Stimulated activated naive CD4-positive, alpha-beta T cell (primary cell): Measurements from ENCODE around the gene PPP6R3.
A peak's percentile ranks its signal among the peaks of the same experiment; 100 is the strongest.
"Not testable (repeated sequence)": the region's sequence is repeated elsewhere in the genome, so short reads cannot be mapped to it uniquely, and the experiment has no call there.

Experiments used
- DNase-seq, 6 experiments: peaks; one replicate each; lab custom pipeline; 2025; lab: John Stamatoyannopoulos, UW

The PPP6R3 gene

DNA sequence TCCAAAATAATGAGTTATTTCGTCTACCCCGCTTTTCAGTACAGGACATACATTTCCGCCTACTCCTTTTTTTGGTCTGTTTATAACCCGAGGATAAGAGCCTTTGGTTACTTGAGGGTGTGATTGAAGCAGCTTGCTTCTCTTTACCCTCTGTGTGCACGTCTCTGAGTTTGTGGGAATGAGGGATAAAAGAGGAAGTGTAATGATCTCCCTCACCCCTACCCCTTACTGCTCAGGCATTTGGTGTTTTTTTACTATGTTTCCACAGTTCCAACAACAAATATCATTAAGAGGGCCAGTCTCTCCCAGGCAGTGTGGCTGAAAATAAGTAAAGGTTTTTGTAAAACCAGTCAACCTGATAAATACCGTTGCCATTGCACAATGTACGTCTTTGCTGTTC is 140.6 kb downstream of the PPP6R3 start:
- no peak for DNase-seq

DNA sequence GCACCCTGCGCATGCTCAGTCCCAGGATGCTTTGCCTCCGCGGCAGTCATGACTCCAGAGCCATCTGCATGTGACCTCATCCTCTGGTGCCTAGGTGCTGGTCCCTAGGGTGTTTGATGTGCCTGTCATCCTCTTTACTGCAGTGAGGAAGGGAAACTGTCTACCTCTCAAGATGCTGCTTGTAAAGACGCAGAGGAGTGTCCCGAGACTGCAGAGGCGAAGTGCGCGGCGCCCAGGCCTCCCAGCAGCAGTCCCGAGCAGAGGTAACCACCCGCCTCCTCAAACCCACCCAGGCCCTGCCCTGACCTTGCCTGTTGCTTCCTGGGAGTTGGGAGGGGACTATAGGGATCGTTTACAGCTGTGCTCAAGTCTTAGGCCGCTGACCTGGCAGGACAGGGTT is 149.2 kb downstream of the PPP6R3 start:
- DNase-seq: no peak

DNA sequence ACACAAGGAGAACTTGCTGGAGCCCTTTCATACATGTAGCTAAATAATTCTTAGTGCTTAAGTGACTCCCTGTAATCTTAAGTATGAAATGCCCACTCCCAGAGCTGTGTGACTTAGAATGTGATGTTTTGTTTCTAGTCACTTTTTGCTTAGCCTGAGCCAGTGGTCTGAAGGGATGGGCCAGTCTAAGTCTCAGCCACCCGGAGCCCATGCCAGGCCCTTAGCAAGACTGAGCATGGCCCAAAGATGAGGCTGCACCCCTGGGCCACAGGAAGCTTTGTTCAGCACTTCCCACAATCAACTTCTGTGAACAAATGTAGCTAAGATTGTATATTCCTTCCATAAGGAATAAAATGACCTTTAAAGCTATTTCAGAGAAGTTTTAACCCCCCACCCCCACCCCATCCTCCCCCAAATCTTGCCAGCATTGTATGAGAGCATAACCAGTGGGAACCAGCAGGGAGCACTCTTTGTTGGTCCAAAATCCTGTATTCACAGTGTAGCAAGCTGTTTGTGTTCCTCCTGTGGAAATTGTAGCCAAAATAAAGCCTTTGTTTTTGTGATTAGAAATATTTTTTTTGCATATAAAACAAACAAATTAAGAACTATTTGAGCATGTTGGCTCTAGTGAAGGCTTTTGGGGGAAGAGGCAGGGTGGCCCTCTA is 150.0 kb downstream of the PPP6R3 start:
- no peak for DNase-seq

DNA sequence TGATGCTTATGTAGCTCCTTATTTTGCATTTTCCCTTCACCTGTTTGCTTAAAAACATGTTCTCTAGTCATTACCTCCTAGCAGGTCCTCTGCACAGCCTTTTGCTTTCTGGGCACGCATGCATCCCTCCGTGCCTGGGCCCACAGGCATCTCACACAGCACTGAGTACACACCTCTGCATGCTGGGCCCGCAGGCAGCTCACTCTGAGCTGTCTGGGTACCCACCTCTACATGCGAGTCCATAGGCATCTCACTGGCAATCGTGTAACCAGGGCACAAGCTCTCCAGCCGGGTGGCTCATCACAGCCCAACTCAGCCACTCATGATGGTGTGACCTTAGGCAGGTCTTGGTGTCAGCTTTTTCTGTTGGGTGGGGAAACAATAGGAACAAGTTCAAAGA is 155.1 kb downstream of the PPP6R3 start:
- DNase-seq: no peak

DNA sequence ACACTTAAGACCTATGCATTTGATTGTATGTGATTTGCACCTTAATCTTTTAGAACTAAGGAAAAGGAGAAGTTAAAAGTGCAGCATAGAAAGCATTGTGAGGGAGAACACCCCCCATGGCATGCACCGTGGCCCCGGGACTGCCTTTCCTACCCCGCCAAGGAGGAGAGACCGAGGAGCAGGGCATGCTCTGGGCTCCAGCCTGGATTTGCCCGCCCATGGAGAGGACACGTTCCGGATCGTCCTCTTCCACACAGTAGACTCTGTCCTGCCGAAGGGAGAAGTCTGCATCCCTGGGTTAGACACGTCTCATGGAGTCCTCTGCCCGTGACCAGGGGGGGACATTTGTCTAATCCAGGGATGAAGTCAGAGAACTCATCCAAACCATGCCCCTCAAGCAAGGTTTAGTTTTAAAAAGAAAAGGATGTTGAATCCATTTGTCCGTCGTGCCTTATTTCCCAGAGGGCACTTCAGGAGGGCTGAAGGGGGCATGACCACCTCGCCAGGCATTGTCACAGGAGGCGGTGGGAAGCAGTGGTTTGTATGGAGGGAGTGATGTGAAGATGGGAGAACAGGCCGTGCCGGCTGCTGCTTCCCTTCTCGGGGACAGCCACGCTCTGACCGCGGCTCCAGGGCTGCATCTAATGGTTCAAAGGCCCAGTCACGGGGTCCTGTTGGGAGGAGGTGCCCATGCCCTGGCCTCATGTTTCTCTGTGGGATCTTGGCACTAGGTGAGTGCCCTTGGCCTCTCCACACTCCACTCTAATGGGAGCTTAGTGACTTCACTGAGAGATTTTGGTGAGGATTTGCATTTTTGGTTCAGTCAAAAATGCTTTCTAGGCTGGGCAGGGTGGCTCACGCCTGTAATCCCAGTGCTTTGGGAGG is 157.6 kb downstream of the PPP6R3 start:
- no peak for DNase-seq

DNA sequence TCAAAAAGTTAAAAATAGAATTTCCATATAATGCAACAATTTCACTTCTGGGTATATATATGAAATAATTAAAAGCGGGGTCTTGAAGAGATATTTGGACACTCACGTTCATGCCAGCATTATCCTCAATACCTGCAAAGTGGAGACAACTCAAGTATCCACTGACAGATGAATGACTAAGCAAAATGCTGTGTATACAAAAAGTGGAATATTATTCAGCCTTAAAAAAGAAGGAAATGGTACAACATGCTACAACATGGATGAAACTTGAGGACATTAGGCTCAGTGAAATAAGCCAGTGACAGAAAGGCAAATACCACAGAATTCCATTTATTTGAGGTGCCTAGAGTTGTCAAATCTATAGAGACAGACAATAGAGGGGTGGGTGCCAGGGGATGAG is 161.3 kb downstream of the PPP6R3 start:
- DNase-seq: no peak

DNA sequence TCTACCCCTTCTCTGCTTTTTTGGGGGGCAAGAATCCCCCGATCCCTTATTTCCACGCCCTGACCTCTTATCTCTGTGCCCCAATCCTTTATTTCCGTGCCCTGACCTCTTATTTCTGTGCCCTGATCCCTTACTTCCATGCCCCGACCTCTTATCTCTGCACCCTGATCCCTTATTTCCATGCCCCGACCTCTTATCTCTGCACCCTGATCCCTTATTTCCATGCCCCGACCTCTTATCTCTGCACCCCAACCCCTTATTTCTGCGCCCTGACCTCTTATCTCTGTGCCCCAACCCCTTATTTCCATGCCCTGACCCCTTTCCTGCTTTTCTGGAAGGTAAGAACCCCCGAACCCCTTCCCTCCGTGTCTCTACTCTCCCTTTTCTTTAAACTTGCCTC is 163.2 kb downstream of the PPP6R3 start:
- DNase-seq: not testable (repeated sequence)

DNA sequence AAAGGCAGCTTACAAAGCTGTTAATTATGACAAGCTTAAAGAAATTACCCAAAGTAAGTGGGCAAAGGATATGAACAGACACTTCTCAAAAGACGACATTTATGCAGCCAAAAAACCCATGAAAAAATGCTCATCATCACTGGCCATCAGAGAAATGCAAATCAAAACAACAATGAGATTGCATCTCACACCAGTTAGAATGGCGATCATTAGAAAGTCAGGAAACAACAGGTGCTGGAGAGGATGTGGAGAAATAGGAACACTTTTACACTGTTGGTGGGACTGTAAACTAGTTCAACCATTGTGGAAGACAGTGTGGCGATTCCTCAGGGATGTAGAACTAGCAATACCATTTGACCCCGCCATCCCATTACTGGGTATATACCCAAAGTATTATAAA is 164.5 kb downstream of the PPP6R3 start:
- DNase-seq: not testable (repeated sequence)

DNA sequence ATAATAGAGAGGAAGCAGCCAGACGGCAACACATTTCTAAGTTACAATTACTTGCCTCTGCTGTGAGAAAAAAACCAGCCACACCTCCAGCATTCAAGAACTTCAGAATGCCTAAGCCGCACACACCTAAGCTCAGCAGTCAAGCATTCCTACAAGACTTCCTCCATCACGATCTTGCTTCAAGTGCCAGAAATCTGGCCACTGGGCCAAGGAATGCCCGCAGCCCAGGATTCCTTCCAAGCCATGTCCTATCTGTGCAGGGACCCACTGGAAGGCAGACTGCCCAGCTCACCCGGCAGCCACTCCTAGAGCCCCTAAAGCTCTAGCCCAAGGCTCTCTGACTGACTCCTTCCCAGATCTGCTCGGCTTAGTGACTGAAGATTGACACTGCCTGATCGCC is 165.7 kb downstream of the PPP6R3 start:
- not testable (repeated sequence) for DNase-seq

DNA sequence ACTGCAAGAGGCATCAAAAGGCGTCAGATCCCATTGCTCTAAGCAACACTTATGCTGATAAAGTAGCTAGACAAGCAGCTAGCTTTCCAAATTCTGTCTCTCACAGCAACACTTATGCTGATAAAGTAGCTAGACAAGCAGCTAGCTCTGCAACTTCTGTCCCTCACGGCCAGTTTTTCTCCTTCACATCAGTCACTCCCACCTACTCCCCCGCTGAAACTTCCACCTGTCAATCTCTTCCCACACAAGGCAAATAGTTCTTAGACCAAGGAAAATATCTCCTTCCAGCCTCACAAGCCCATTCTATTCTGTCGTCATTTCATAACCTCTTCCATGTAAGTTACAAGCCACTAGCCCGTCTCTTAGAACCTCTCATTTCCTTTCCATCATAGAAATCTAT is 168.3 kb downstream of the PPP6R3 start:
- not testable (repeated sequence) for DNase-seq

DNA sequence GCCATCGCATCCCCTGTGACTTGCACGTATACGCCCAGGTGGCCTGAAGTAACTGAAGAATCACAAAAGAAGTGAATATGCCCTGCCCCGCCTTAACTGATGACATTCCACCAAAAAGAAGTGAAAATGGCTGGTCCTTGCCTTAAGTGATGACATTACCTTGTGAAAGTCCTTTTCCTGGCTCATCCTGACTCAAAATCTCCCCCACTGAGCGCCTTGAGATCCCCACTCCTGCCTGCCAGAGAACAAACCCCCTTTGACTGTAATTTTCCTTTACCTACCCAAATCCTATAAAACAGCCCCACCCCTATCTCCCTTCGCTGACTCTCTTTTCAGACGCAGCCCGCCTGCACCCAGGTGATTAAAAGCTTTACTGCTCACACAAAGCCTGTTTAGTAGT is 171.8 kb downstream of the PPP6R3 start:
- DNase-seq: not testable (repeated sequence)

DNA sequence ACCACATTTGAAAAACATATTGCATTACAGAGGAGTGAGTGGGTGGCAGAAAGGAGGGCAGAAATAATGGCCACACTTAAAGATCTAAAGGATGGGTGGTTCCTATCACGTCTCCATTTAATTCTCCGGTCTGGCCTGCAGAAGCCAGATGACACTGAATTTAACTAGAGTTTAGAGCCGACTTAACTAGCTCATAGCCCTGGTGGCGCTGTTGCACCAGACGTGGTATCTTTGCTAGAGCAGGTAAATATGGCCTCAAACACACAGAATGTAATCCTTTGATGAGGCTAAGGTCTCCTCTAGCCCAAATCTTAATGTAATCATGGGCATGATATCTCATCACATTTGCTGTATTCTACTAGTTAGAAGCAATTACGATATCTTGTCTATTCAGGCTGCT is 172.2 kb downstream of the PPP6R3 start:
- peak in 5 of 6 experiments; percentile 13 to 46 (median 29) for DNase-seq

DNA sequence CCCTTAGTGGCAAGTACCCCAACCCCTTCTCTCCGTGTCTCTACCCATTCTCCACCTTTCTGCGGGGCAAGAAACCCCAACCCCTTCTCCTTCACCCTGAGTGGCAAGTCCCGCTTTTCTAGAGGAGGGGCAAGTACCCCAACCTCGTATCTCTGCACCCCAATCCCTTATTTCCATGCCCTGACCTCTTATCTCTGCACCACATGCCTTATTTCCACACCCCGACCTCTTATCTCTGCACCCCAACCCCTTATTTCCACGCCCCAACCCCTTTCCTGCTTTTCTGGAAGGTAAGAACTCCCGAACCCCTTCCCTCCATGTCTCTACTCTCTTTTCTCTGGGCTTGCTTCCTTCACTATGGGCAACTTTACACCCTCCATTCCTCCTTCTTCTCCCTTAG is 174.1 kb downstream of the PPP6R3 start:
- DNase-seq: not testable (repeated sequence)

DNA sequence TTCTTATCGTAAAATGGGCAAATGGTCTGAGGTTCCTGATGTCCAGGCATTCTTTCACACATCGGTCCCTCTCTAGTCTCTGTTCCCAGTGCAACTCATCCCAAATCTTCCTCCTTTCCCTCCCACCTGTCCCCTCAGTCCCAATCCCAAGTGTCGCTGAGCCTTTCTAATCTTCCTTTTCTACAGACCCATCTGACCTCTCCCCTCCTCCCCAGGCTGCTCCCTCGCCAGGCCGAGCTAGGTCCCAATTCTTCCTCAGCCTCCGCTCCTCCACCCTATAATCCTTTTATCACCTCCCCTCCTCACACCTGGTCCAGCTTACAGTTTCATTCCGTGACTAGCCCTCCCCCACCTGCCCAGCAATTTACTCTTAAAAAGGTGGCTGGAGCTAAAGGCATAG is 174.6 kb downstream of the PPP6R3 start:
- not testable (repeated sequence) for DNase-seq

DNA sequence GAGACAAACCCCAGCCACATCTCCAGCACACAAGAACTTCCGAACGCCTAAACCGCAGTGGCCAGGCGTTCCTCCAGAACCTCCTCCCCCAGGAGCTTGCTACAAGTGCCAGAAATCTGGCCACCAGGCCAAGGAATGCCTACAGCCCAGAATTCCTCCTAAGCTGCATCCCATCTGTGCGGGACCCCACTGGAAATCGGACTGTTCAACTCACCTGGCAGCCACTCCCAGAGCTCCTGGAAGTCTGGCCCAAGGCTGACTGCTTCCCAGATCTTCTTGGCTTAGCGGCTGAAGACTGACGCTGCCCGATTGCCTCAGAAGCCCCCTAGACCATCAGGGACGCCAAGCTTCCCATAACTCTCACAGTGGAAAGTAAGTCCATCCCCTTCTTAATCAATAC is 175.3 kb downstream of the PPP6R3 start:
- not testable (repeated sequence) for DNase-seq

DNA sequence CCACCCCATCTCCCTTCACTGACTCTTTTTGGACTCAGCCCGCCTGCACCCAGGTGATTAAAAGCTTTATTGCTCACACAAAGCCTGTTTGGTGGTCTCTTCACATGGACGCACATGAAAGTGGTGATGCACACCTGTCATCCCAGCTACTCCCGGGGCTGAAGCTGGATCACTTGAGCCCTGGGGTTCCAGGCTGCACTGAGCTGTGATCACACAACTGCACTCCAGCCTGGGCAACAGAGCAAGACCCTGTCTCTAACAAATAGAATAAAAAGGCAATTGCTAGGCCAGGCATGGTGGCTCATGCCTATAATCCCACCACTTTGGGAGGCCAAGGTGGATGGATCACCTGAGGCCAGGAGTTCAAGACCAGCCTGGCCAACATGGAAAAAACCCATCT is 178.8 kb downstream of the PPP6R3 start:
- DNase-seq: not testable (repeated sequence)

DNA sequence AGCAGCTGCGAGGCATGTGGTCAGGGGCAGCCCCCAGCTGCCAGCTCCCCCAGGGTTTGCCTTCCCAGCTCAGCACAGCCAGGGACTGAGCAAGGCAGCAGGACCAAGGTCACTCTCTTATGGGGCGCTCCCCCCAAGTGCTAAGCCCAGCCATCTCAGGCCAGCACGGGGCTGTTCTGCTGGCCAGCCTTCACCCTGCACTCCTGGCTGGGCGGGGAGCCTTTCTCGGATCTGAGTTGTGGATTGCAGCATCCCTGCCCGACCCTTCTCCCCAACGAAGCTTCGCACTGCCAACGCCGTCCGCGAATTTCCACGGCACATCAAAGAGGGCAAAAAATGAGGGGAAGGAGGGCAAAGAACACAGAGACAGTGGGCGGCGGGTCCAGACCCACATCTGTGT is 181.3 kb downstream of the PPP6R3 start:
- DNase-seq: no peak

DNA sequence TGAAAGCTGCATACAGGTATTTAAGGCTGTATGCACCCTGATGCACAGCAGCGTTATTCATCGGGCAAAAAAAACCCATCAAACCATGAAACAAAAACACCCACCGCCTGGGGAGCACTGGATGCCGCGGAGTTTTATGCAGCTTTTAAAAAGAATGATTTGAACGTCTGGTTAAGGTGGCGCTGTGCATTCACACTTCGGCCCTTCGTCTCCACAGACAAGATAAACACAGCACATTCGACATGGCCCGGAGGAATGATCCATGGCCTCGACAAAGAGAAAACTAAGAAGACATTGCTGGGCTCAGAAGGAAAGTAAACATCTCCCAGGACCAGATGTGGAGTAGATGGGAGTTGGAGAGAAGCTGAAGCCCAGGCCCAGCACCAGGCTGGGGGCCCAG is 183.0 kb downstream of the PPP6R3 start:
- no peak for DNase-seq

DNA sequence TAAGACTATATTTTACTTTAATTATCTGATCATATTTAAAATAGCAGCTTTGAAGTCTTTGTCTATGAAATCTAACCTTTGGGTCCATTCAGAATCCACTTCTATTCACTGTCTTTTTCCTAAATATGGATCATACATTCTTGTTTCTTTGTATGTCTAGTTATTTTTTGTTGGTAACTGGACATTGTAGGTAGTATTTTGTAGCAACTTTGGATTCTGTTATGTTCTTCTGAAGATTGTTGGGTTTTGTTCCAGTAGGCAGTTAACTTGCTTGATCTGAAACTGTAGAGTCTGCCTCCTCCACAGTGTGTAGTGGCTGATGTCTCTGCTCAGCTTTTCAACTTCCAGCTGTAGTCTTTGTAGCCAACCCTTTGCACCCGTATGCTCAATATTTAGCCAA is 186.3 kb downstream of the PPP6R3 start:
- DNase-seq: no peak

DNA sequence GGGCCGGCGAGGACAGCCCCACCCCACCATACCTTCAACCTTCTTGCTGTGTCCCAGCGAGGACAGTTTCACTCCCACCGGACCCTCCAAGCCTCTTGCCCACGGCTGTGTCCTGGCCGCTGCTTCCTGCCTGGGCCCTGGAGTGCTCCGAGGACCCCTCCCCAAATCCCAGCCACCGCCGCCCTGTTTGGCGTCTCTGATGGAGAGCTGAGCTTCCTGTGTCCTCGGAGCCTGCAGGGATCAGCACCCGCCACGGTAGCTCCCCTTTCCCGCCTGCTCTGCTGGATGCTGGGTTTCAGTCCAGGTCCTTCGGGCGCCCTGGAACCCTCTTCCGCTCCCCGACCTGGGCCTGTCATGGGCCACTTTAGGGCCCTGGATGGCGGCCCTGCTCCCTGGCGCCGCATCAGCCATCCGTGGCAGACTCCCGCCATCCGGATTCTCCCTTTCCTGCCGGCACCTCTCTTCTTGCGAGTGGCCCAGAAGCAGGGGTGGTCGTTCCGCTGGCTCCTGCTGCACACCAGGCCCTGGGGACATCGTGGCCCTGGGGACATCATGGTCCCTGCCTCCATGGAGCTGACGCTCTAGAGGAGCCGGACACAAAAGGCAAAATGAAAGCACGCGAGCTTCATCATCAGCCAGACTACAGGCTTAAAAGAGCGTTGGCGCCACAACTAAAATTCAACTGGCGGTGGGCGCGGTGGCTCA is 189.5 kb downstream of the PPP6R3 start:
- DNase-seq: no peak

DNA sequence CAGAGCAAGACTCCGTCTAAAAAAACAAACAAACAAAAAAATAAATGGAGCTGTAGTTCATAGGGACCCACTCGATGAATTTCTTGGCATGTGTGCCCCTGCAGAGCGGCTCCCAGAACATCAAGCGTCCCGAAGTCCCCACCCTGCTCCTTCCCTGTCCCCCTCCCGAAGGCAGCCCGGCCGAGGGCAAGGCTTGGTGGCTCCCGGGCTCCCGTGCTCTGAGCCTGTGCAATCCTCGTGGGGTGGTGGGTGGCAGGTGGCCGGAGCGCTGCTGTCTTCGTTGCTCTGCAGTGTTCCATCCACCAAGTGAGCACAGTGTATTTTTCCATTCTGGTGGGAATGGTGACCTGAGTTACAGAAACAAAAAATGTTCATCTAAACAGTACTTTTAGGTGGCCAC is 190.2 kb downstream of the PPP6R3 start:
- DNase-seq: no peak

DNA sequence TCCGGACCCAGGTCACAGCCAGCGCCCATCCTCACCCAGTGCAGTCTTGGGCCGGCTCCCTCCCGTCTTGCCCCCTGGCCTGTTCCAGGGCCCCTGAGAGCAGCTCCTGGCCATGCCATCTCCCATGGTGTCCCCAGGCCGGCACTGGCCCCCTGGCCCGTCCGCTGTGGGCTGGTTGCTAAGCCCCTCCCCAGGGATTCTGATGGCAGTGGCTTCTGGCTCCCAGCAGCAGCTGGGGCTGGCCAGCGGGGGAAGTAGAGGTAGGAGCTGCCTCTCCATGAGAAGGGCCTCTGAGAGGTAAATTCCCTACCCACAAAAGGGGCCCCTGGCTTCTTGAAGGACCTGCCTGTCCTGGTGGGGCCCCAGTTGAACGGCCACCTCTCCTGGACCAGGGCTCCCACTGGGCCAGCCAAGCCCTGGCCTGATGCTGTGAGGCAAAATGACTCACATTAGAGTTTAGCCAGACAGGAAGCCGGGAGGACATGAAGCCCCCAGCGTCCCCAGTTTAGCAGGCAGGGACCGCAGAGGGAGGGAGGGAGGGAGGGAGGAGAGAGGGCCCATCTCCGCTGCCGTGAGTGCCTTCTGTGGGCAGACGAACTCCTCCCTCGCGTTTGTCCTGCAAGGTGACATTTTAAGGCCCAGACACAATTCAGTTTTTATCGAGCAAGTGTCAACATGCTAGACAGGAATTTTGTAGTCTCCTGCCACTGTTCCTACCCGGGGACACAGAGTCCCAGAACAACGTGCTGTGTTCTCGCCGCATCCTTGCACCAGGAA is 190.8 kb downstream of the PPP6R3 start:
- no peak for DNase-seq
